T-helper 17 cell (primary cell): Measurements from ENCODE around the gene LFNG. TPM values are rescaled to one million over a fixed set of nuclear protein-coding genes. Genes with fewer than 3 reads are reported as not detected.
"Not testable (repeated sequence)": the region's sequence is repeated elsewhere in the genome, so short reads cannot be mapped to it uniquely, and the experiment has no call there.

Experiments used
- ATAC-seq: fragments of 150-1000 bp; cut with Tn5 transposase; 2 replicates; pipeline ENCODE4 v1.10.0; 2021; ENCODE audit warnings: mild to moderate bottlenecking, moderate library complexity
- DNase-seq, 3 donors: peaks; one replicate each; pipeline versions ENCODE4 v3.0.0 to v3.0.0-alpha.2; 2020 to 2021
- H3K9me3 ChIP-seq: one replicate; pipeline ENCODE4 v1.7.0; 2013; ENCODE audit warnings: low read length, mild to moderate bottlenecking; ENCODE audit not compliant: control insufficient read depth, poor library complexity, severe bottlenecking
- H3K27ac Mint-ChIP-seq: one replicate; pipeline ENCODE4 v1.8.0; 2022; ENCODE audit warnings: mild to moderate bottlenecking, moderate library complexity, mixed read lengths
- H3K27me3 Mint-ChIP-seq: one replicate; pipeline ENCODE4 v1.8.0; 2022; ENCODE audit warnings: mixed read lengths
- H3K36me3 Mint-ChIP-seq: one replicate; pipeline ENCODE4 v1.8.0; 2022; ENCODE audit warnings: low read depth, mixed read lengths
- H3K4me1 Mint-ChIP-seq: one replicate; pipeline ENCODE4 v1.8.0; 2022; ENCODE audit warnings: mild to moderate bottlenecking, mixed read lengths
- H3K4me3 Mint-ChIP-seq: one replicate; pipeline ENCODE4 v1.8.0; 2022; ENCODE audit warnings: mild to moderate bottlenecking, moderate library complexity, mixed read lengths
- total RNA-seq, 4 donors: library from RNA in 2 of 4; stranded (reverse) in 2 of 4; gene quantifications; one replicate each; pipeline ENCODE4 v1.2.3 and lab custom pipeline; 2022 to 2026

The LFNG gene
- total RNA-seq, 2 donors from 2014 or later: 110 to 116 TPM

- no peaks in the 10 kb centered on the region for H3K9me3 ChIP-seq
- DNase-seq (peak in 1 of 3 donors; percentile 27), ATAC-seq (no peak)
- H3K4me1 Mint-ChIP-seq: peaks cover 38% of the 10 kb centered on the region
- H3K27me3 Mint-ChIP-seq: no peaks in the 10 kb centered on the region
- H3K36me3 Mint-ChIP-seq: peaks cover 6% of the 10 kb centered on the region
- H3K27ac Mint-ChIP-seq: peak overlapping the region; percentile 89
- peak overlapping the region; percentile 87 for H3K4me3 Mint-ChIP-seq
Observed at GRCh38 chr7:2527505-2528467, 8.2 kb downstream of the LFNG start.

GRCh38 chr7:2528481-2529095, 9.0 kb downstream of the LFNG start:
- Mint-ChIP-seq H3K4me3 (peak overlapping the region; percentile 87), H3K4me1 (peaks cover 35% of the 10 kb centered on the region), H3K27me3 (no peaks in the 10 kb centered on the region), H3K36me3 (peaks cover 4% of the 10 kb centered on the region), H3K27ac (peak overlapping the region; percentile 89)
- ATAC-seq: no peak
- no peaks in the 10 kb centered on the region for H3K9me3 ChIP-seq
- peak in 1 of 3 donors; percentile 9 for DNase-seq

- Mint-ChIP-seq H3K27me3 (no peaks in the 10 kb centered on the region), H3K36me3 (peaks cover 4% of the 10 kb centered on the region), H3K4me3 (peak overlapping the region; percentile 87), H3K4me1 (peaks cover 35% of the 10 kb centered on the region), H3K27ac (peak overlapping the region; percentile 89)
- no peaks in the 10 kb centered on the region for H3K9me3 ChIP-seq
- ATAC-seq: peak; percentile 59
- DNase-seq: peak in 2 of 3 donors; percentile 50 to 65
Observed at GRCh38 chr7:2529161-2530070, 9.8 kb downstream of the LFNG start.

GRCh38 chr7:2530071-2530987, 10.8 kb downstream of the LFNG start:
- H3K9me3 ChIP-seq: no peaks in the 10 kb centered on the region
- DNase-seq: peak; percentile 70 to 80 (median 72)
- peaks cover 35% of the 10 kb centered on the region for H3K4me1 Mint-ChIP-seq
- peak overlapping the region; percentile 87 for H3K4me3 Mint-ChIP-seq
- peaks cover 4% of the 10 kb centered on the region for H3K36me3 Mint-ChIP-seq
- H3K27me3 Mint-ChIP-seq: no peaks in the 10 kb centered on the region
- ATAC-seq: peak; percentile 79
- H3K27ac Mint-ChIP-seq: peak overlapping the region; percentile 89

- ATAC-seq, H3K27me3 Mint-ChIP-seq, H3K9me3 ChIP-seq, H3K36me3 Mint-ChIP-seq: not testable (repeated sequence)
- Mint-ChIP-seq H3K4me1 (peaks cover 28% of the 10 kb centered on the region), H3K4me3 (peak overlapping the region; percentile 82), H3K27ac (peak overlapping the region; percentile 89)
- DNase-seq: peak in 1 of 3 donors; percentile 11
Observed at GRCh38 chr7:2530994-2531795, 11.6 kb downstream of the LFNG start.

- H3K4me3 Mint-ChIP-seq: not testable (repeated sequence)
- peak overlapping the region; percentile 89 for H3K27ac Mint-ChIP-seq
Observed at GRCh38 chr7:2531796-2532110, 12.2 kb downstream of the LFNG start.

GRCh38 chr7:2532199-2532772, 12.7 kb downstream of the LFNG start:
- not testable (repeated sequence) for ATAC-seq, H3K4me3 Mint-ChIP-seq, DNase-seq, H3K27me3 Mint-ChIP-seq, H3K9me3 ChIP-seq, H3K36me3 Mint-ChIP-seq
- Mint-ChIP-seq H3K4me1 (peaks cover 24% of the 10 kb centered on the region), H3K27ac (peak overlapping the region; percentile 16)

More at GRCh38 chr7:2531796-2532110, 12.2 kb downstream of the LFNG start:
- H3K27me3 Mint-ChIP-seq, ATAC-seq, H3K9me3 ChIP-seq, H3K36me3 Mint-ChIP-seq, DNase-seq: not testable (repeated sequence)
- H3K4me1 Mint-ChIP-seq: peaks cover 27% of the 10 kb centered on the region

- not testable (repeated sequence) for H3K4me3 Mint-ChIP-seq, H3K27ac Mint-ChIP-seq, H3K9me3 ChIP-seq, H3K36me3 Mint-ChIP-seq, H3K27me3 Mint-ChIP-seq, ATAC-seq, DNase-seq
- H3K4me1 Mint-ChIP-seq: peaks cover 19% of the 10 kb centered on the region
Observed at GRCh38 chr7:2532816-2533215, 13.2 kb downstream of the LFNG start.

GRCh38 chr7:2533566-2533965, 14.0 kb downstream of the LFNG start:
- not testable (repeated sequence) for H3K4me3 Mint-ChIP-seq, H3K27me3 Mint-ChIP-seq, H3K36me3 Mint-ChIP-seq, DNase-seq, H3K9me3 ChIP-seq, H3K27ac Mint-ChIP-seq, ATAC-seq
- H3K4me1 Mint-ChIP-seq: peaks cover 13% of the 10 kb centered on the region

GRCh38 chr7:2534214-2534613, 14.6 kb downstream of the LFNG start:
- H3K27ac Mint-ChIP-seq, ATAC-seq, H3K9me3 ChIP-seq, H3K27me3 Mint-ChIP-seq, H3K4me3 Mint-ChIP-seq, H3K36me3 Mint-ChIP-seq, DNase-seq: not testable (repeated sequence)
- H3K4me1 Mint-ChIP-seq: peaks cover 13% of the 10 kb centered on the region

GRCh38 chr7:2535872-2536627, 16.5 kb downstream of the LFNG start:
- not testable (repeated sequence) for DNase-seq, H3K9me3 ChIP-seq, H3K36me3 Mint-ChIP-seq, H3K27ac Mint-ChIP-seq, H3K4me1 Mint-ChIP-seq, ATAC-seq, H3K4me3 Mint-ChIP-seq, H3K27me3 Mint-ChIP-seq
